ENCODE results near the gene CDRT4.

DNA sequence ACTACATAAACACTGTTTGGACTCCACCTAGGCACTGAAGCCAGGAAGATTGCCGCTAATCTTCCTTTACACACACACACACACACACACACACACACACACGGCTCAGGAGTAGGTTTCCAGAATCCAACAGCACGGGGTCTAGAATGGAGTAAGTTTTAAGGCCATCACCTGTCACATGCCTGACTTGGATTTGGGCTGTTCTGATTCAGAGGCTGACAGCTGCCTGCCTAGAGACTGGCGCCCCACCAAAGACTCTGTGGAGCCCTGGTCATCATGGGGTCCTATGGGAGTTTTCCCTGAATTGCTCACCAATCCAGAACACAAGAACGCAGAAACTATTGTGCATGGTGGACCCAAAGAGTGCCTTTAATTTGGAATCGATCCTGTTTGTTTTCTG is 10.9 kb downstream of the CDRT4 start:
- TF ChIP-seq SIN3A (IDR thresholded peaks at IDR 0.05; ENCODE audit: borderline replicate concordance, insufficient read depth, low read length) = no peak
- no peak for TF ChIP-seq POLR2AphosphoS5 (IDR thresholded peaks at IDR 0.05; ENCODE audit: low read depth, low read length)

All from PFSK-1 (cell line).